ENCODE measurements around the gene MYH11.
"Not testable (repeated sequence)": the region's sequence is repeated elsewhere in the genome, so short reads cannot be mapped to it uniquely, and the experiment has no call there.

The MYH11 gene

GRCh38 chr16:15839204-15839603, 17.6 kb downstream of the MYH11 start:
- not testable (repeated sequence) for DNase-seq (ENCODE audit: low read depth)

- DNase-seq (ENCODE audit: low read depth): no peak
Observed at GRCh38 chr16:15837761-15838160, 19.1 kb downstream of the MYH11 start.

- DNase-seq (ENCODE audit: low read depth): no peak
Observed at GRCh38 chr16:15836965-15837611, 19.7 kb downstream of the MYH11 start.

GRCh38 chr16:15836074-15836473, 20.8 kb downstream of the MYH11 start:
- no peak for DNase-seq (ENCODE audit: low read depth)

GRCh38 chr16:15835136-15835878, 21.5 kb downstream of the MYH11 start:
- no peak for DNase-seq (ENCODE audit: low read depth)

DNA sequence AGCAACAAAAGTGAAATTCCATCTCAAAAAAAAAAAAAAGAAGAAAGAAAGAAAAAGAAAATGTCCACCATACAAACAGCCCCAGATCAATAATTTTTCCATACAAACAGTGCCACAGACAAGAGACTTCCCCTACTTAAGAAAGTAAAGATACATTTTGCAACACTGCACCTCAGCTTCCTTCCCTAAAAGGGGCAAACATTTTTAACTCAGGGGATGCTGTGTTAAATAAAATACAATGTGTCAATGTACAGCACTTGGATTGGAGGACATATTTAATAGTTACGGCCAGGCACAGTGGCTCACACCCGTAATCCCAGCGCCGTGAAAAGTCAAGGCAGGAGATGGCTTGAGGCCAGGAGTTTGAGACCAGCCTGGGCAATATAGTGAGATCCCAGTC, 22.3 kb downstream of the MYH11 start:
- DNase-seq (ENCODE audit: low read depth): no peak

DNA sequence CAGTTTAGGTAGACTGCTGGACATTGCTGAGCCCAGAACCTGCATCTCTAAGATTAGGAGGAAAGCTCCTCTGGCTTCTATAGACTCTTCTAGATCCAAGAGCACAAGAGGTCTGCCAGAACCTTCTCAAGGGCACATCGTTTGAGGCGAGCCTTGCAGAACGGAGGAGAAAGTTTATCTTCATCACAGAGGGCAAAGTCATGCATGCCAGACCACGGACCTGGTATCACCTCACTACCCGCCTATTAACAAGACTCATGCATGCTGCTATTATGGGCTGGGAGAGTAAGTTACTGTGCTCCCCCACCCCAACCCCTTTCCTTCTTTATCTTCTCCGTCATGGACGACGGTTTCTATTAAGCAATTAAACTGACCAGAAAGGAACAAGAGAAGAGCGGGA, 23.3 kb downstream of the MYH11 start:
- no peak for DNase-seq (ENCODE audit: low read depth)

DNA sequence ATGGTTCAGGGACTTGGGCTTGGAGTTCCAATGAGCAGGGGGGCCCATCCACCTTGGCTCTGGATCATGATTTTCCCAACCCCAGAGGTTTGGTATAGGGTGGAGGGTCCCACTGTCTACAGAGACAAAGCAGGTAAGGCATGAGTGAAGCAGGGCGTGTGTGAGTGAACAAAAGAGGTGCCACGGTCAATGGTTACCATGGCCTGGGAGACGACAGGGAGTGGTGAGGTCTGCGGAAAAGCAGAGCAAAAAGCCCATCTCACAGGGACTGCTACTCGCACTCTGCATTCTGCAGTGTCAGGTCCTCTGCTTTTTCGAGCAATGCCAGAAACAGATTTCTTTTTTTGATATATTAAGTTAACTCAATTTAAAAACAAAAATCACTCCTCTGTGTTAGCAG, 24.6 kb downstream of the MYH11 start:
- DNase-seq (ENCODE audit: low read depth): no peak

GRCh38 chr16:15830832-15831451, 25.9 kb downstream of the MYH11 start:
- DNase-seq (ENCODE audit: low read depth): no peak

GRCh38 chr16:15829460-15829859, 27.4 kb downstream of the MYH11 start:
- no peak for DNase-seq (ENCODE audit: low read depth)

DNA sequence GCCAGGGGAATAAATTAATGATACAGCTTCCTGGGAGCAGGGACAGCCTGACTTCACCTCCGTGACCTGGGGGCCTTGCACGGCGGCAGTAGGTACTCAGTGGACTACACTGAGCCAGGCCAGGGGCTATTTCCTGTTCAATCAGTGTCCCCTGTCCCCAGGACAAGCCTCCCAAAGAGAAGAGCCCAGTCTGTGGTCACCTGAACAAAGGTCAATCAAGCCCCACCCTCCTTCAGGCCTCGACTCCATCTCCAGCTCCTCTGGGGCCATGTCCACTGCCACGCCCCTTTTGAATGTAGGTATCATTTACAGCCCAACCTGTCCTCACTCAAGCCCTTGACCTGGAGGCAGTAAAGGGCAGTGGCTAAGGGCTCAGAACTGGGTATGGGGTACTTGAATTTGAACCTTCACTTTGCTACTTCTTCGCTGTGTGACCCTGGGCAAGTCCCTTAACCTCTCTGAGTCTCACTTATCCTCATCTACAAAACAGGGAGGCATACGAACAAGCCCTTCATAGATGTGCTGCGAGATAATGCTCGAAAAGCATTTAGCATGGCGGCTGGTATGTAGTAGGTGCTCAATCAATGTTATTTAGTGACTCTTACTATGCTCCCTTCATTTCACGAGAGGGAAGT, 29.0 kb downstream of the MYH11 start:
- no peak for DNase-seq (ENCODE audit: low read depth)

- no peak for DNase-seq (ENCODE audit: low read depth)
Observed at GRCh38 chr16:15827299-15827698, 29.5 kb downstream of the MYH11 start.

GRCh38 chr16:15825750-15826305, 31.0 kb downstream of the MYH11 start:
- no peak for DNase-seq (ENCODE audit: low read depth)

DNA sequence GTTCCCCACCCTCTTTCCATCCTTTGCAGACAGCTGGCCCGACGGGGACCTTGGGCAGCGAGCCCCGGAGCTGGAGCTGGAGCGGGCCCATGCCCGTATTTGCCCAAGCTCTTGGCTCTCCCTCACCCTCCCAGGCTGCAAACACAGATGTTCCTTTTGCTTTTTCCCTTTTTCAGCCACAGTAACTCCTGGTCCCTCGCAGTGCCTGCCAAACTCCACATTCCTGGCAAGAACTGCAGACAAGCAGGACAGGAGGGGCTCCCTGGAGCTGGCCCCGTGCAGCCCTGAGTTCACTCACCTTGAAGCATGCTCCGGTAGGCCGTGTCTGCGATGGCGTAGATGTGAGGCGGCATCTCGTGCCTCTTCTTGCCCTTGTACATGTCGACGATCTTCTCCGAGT, 33.9 kb downstream of the MYH11 start:
- no peak for DNase-seq (ENCODE audit: low read depth)

DNA sequence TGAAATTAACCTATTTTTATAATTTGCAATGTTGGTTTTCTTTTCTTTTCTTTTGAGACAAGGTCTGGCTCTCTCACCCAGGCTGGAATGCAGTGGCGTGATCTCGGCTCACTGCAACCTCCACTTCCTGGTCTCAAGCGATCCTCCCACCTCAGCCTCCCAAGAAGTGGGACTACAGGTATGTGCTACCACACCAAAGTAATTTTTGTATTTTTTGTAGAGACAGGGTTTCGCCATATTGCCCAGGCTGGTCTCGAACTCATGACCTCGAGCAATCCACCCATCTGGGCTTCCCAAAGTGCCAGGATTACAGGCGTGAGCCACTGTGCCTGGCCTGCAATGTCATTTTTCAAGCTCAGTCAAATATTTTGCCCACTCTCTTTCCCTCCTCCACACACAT, 36.0 kb downstream of the MYH11 start:
- no peak for DNase-seq (ENCODE audit: low read depth)

DNA sequence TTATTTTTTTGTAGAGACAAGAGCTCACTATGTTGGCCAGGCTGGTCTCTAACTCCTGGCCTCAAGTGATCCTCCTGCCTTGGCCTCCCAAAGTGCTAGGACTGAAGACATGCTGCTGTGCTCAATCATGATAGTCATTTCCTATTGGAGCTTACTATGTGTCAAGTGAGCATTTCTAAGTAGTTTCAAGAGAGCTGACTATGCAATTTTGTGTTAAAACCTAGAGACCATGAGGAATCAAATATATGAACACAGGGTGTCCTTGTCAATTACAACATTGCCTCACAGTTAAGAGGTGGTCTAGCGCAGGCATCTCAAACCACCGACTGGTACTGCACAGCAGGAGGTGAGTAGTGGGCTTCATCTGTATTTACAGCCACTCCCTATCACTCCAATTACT, 37.8 kb downstream of the MYH11 start:
- no peak for DNase-seq (ENCODE audit: low read depth)

GRCh38 chr16:15817446-15817845, 39.4 kb downstream of the MYH11 start:
- DNase-seq (ENCODE audit: low read depth): no peak

DNA sequence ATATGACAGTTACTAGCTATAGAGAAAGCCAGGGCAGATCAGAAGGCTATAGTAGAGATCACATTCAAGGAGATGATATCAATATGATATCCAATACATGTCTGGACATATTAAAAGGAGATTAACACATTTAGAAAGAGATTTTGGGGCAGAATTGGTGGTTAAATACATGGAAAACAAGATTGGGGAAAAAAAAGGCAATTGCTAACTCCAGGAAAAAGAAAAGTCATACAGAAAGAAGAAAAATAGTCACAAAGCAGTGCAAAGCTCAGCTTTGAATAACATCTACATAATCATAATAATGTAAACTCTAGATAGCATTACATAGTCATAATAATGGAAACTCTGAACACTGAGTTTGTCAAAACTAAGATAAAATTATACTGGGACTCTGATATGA, 40.6 kb downstream of the MYH11 start:
- DNase-seq (ENCODE audit: low read depth): no peak

DNA sequence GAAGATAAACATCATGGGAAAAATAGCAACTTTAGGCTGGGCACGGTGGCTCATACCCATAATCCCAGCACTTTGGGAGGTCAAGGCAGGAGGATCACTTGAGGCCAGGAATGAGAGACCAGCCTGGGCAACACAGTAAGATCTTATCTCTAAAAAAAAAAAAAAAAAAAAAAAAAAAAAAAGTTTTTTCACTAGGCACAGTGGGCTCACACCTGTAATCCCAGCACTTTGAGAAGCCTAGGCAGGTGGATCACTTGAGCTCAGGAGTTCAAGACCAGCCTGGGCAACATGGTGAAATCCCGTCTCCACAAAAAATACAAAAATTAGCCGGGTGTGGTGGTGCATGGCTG, 44.5 kb downstream of the MYH11 start:
- DNase-seq (ENCODE audit: low read depth): not testable (repeated sequence)

GRCh38 chr16:15811481-15812400, 45.1 kb downstream of the MYH11 start:
- DNase-seq (ENCODE audit: low read depth): no peak

DNA sequence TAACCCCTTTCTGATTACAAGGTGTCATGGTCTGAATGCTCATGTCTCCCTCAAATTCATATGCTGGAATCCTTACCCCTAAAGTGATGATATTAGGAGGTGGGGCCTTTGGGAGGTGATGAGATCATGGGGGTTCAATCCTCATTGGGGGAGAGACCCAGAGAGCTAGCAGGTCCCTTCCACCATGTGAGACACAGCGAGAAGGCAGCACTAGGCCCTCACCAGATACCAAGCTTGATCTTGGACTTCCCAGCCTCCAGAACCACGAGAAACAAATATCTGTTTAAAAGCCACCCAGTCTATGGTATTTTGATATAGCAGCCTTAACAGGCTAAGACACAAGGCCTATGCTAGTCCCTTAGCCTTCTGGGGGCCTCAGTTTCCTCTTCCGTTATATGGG, 45.9 kb downstream of the MYH11 start:
- DNase-seq (ENCODE audit: low read depth): no peak

GRCh38 chr16:15810411-15810810, 46.4 kb downstream of the MYH11 start:
- DNase-seq (ENCODE audit: low read depth): no peak

All from stimulated activated CD8-positive, alpha-beta memory T cell treated with anti-CD3 and anti-CD28 coated beads, Interleukin-15, amount 100 ng/mL, for 24 hours (primary cell).